HepG2 (cell line): ENCODE results near the gene TIMM8B. TPM values are rescaled to one million over a fixed set of nuclear protein-coding genes. Genes with fewer than 3 reads are reported as not detected.
A peak's percentile ranks its signal among the peaks of the same experiment; 100 is the strongest.

ENCODE experiments used
- CEBPZ ChIP-seq: IDR thresholded peaks from 2 replicates; pipeline ENCODE4 v1.6.1; 2012; ENCODE audit warnings: low read length, improper control_type of control experiment
- ETV6 ChIP-seq: sonication (generic); formaldehyde crosslinking; conservative IDR thresholded peaks from 2 replicates; pipeline ENCODE4 v1.4.0; 2020; ENCODE audit warnings: missing genetic modification reagents
- FOXA3 ChIP-seq: IDR thresholded peaks from 2 replicates; pipeline ENCODE4 v1.6.1; 2016; ENCODE audit warnings: missing genetic modification reagents, missing compliant biosample characterization
- HMGA1 ChIP-seq: sonication (generic); formaldehyde crosslinking; conservative IDR thresholded peaks from 2 replicates; pipeline ENCODE4 v1.4.0; 2020; ENCODE audit warnings: missing genetic modification reagents
- KLF9 ChIP-seq: IDR thresholded peaks from 2 replicates; pipeline ENCODE4 v1.6.1; 2016; ENCODE audit warnings: low read depth
- MAFK ChIP-seq, 2 experiments: IDR thresholded peaks in 1 of 2; conservative IDR thresholded peaks in 1 of 2; 2 replicates each; pipeline ENCODE4 v1.6.1; 2011; ENCODE audit warnings: improper control_type of control experiment in 2 of 2, low read length in 2 of 2
- MATR3 ChIP-seq: sonication (generic); formaldehyde crosslinking; IDR thresholded peaks from 2 replicates; pipeline ENCODE4 v1.4.0; 2020; ENCODE audit warnings: missing genetic modification reagents
- MBNL3 ChIP-seq: fragments of 250-450 bp; sonication (Bioruptor Pico); conservative IDR thresholded peaks from 2 replicates; pipeline ENCODE4 v1.8.0; 2022; ENCODE audit warnings: mild to moderate bottlenecking, inconsistent platforms
- PAXIP1 ChIP-seq: sonication (generic); formaldehyde crosslinking; conservative IDR thresholded peaks from 2 replicates; pipeline ENCODE4 v1.4.0; 2020; ENCODE audit warnings: mild to moderate bottlenecking, missing genetic modification reagents, moderate library complexity
- RXRA ChIP-seq: sonication (generic); formaldehyde crosslinking; IDR thresholded peaks from 2 replicates; pipeline ENCODE4 v1.5.1; 2020; ENCODE audit warnings: missing genetic modification reagents
- SKI ChIP-seq: fragments of 450-650 bp; IDR thresholded peaks from one replicate; pipeline ENCODE4 v1.6.1; 2018; ENCODE audit warnings: mild to moderate bottlenecking; ENCODE audit not compliant: partially characterized antibody
- TP53 ChIP-seq: sonication (generic); formaldehyde crosslinking; conservative IDR thresholded peaks from 2 replicates; pipeline ENCODE4 v1.4.0; 2020; ENCODE audit warnings: missing genetic modification reagents
- YEATS4 ChIP-seq: sonication (generic); formaldehyde crosslinking; IDR thresholded peaks from 2 replicates; pipeline ENCODE4 v1.4.0; 2020; ENCODE audit warnings: missing genetic modification reagents, borderline replicate concordance
- ZNF124 ChIP-seq: sonication (generic); formaldehyde crosslinking; IDR thresholded peaks from 2 replicates; pipeline ENCODE4 v1.4.0; 2020; ENCODE audit warnings: missing genetic modification reagents
- ZNF33A ChIP-seq: sonication (generic); formaldehyde crosslinking; IDR thresholded peaks from 2 replicates; pipeline ENCODE4 v1.5.1; 2020; ENCODE audit warnings: missing genetic modification reagents, mild to moderate bottlenecking, moderate library complexity, borderline replicate concordance
- ZNF597 ChIP-seq: sonication (generic); formaldehyde crosslinking; IDR thresholded peaks from 2 replicates; pipeline ENCODE4 v1.5.0; 2020; ENCODE audit warnings: missing genetic modification reagents
- ZNF674 ChIP-seq: sonication (generic); formaldehyde crosslinking; IDR thresholded peaks from 2 replicates; pipeline ENCODE4 v1.5.0; 2020; ENCODE audit warnings: low read depth, mild to moderate bottlenecking, missing genetic modification reagents
- ZSCAN31 ChIP-seq: sonication (generic); formaldehyde crosslinking; IDR thresholded peaks from 2 replicates; pipeline ENCODE4 v1.5.0; 2020; ENCODE audit warnings: low read depth, mild to moderate bottlenecking, missing genetic modification reagents
- polyA plus RNA-seq, 8 experiments: library from polyadenylated mRNA; depleted of rRNA in 3 of 8; stranded (reverse) in 7 of 8; unstranded in 1 of 8; fragments of >200 nt; fragmentation: Illumina TruSeq in 4 of 8; extraction: Trizol in 4 of 8; gene quantifications; 2 replicates each; pipeline versions ENCODE4 v1.2.1 to v1.2.3, GENCODE V29; 2011 to 2016; ENCODE audit warnings: low read depth in 4 of 8, missing spikeins in 1 of 8, mixed read lengths in 1 of 8; ENCODE audit not compliant: insufficient read depth in 1 of 8
- total RNA-seq, 5 experiments: library from RNA; depleted of rRNA; stranded (reverse); fragments of >200 nt; fragmentation: Illumina TruSeq; extraction: Trizol; gene quantifications; 2 replicates each; pipeline ENCODE4 v1.2.3, GENCODE V29; 2016; ENCODE audit warnings: low read depth in 1 of 5

The TIMM8B gene
- total and polyA plus RNA-seq, 2 of the 13 experiments (the other 11 are each of a cell fraction or from before 2014, with no cell fraction given): 84.5 to 98.3 TPM

- TF ChIP-seq ZNF674 (CRISPR knock-in tag) (no peak), FOXA3 (no peak), MAFK (conservative IDR thresholded peaks at IDR 0.05 in 1 of 2, IDR thresholded peaks at IDR 0.05 in 1 of 2; ENCODE audit: low read length in 2 of 2) (no peak), HMGA1 (CRISPR knock-in tag) (no peak), TP53 (CRISPR knock-in tag) (no peak), MATR3 (CRISPR knock-in tag) (no peak), CEBPZ (no peak), ETV6 (CRISPR knock-in tag) (0 out of 2 replicates have a peak, but pooled peaks have one; percentile 45), ZNF33A (CRISPR knock-in tag) (no peak), ZNF124 (CRISPR knock-in tag) (peak; percentile 50; the same call in 1 of the 2 replicates), PAXIP1 (CRISPR knock-in tag) (no peak), MBNL3 (CRISPR knock-in tag) (no peak), KLF9 (CRISPR knock-in tag) (no peak), ZNF597 (CRISPR knock-in tag) (no peak), YEATS4 (CRISPR knock-in tag) (0 out of 2 replicates have a peak, but pooled peaks have one; percentile 71), SKI (peak; percentile 47), ZSCAN31 (no peak), RXRA (CRISPR knock-in tag) (peak; percentile 59; the same call in 1 of the 2 replicates)
Observed at GRCh38 chr11:112073941-112074811, 12.4 kb downstream of the TIMM8B start, which contains the start of the genes NKAPD1 and PIH1D2 (continued).
